ENCODE data around the gene ZNF8.
"Not testable (repeated sequence)": the region's sequence is repeated elsewhere in the genome, so short reads cannot be mapped to it uniquely, and the experiment has no call there.

Gene ZNF8

GRCh38 chr19:58278541-58279041, at the start of gene ZNF8:
Gene ZNF8 (plus strand): TSS chr19:58278955. CDS start chr19:58279082, 127 bp downstream.
- DNase-seq = peak; percentile 97 to 99
- no peaks in the 10 kb centered on the region for H3K27me3 Mint-ChIP-seq
- peaks cover 36% of the 10 kb centered on the region for H3K4me1 Mint-ChIP-seq
- peaks cover 8 to 37% of the 10 kb centered on the region in 2 donors for H3K9me3 Mint-ChIP-seq
- peak within 1 kb of the TSS; percentile 91 to 98 for H3K27ac Mint-ChIP-seq
- H3K4me3 Mint-ChIP-seq = peak within 1 kb of the TSS; percentile 85 to 91
- ATAC-seq = peak; percentile 97

GRCh38 chr19:58229255-58229639, 49.5 kb upstream of the ZNF8 start:
- DNase-seq (peak; percentile 16 to 28), ATAC-seq (peak; percentile 51)
- Mint-ChIP-seq H3K4me1 (peaks cover 34% of the 10 kb centered on the region), H3K9me3 (peaks cover 45 to 58% of the 10 kb centered on the region in 2 donors), H3K27ac (peak overlapping the region; percentile 30 to 97), H3K27me3 (no peaks in the 10 kb centered on the region), H3K4me3 (peak overlapping the region; percentile 99)

GRCh38 chr19:58237324-58237723, 41.4 kb upstream of the ZNF8 start:
- ATAC-seq = no peak
- peak overlapping the region in 1 of 2 donors; percentile 78 for H3K27ac Mint-ChIP-seq
- no peaks in the 10 kb centered on the region for H3K27me3 Mint-ChIP-seq
- H3K9me3 Mint-ChIP-seq = peaks cover 33 to 66% of the 10 kb centered on the region in 2 donors
- no peak for DNase-seq
- no peak overlapping the region for H3K4me3 Mint-ChIP-seq
- H3K4me1 Mint-ChIP-seq = no peaks in the 10 kb centered on the region

- H3K4me3 Mint-ChIP-seq = no peak overlapping the region
- DNase-seq (no peak), ATAC-seq (no peak)
- H3K9me3 Mint-ChIP-seq = peaks cover 23 to 71% of the 10 kb centered on the region in 2 donors
- H3K27me3 Mint-ChIP-seq = no peaks in the 10 kb centered on the region
- peaks cover 2% of the 10 kb centered on the region for H3K4me1 Mint-ChIP-seq
- no peak overlapping the region for H3K27ac Mint-ChIP-seq
These were observed 35.4 kb upstream of the ZNF8 start for GRCh38 chr19:58243351-58243750.

GRCh38 chr19:58248886-58249285, 29.9 kb upstream of the ZNF8 start:
- ATAC-seq = no peak
- Mint-ChIP-seq H3K4me3 (no peak overlapping the region), H3K9me3 (peaks cover 21 to 75% of the 10 kb centered on the region in 2 donors)

GRCh38 chr19:58252102-58252685, 26.6 kb upstream of the ZNF8 start:
- no peak for ATAC-seq
- no peak overlapping the region for H3K27ac Mint-ChIP-seq
- peaks cover 4% of the 10 kb centered on the region for H3K4me1 Mint-ChIP-seq
- peaks cover 33 to 79% of the 10 kb centered on the region in 2 donors for H3K9me3 Mint-ChIP-seq
- DNase-seq = no peak
- no peak overlapping the region for H3K4me3 Mint-ChIP-seq
- H3K27me3 Mint-ChIP-seq = no peaks in the 10 kb centered on the region

More at GRCh38 chr19:58248886-58249285, 29.9 kb upstream of the ZNF8 start:
- Mint-ChIP-seq H3K27me3 (no peaks in the 10 kb centered on the region), H3K4me1 (peaks cover 4% of the 10 kb centered on the region), H3K27ac (peak overlapping the region in 1 of 2 donors; percentile 42)
- no peak for DNase-seq

GRCh38 chr19:58258259-58258658, 20.5 kb upstream of the ZNF8 start:
- not testable (repeated sequence) for H3K4me1 Mint-ChIP-seq, DNase-seq, ATAC-seq, H3K4me3 Mint-ChIP-seq, H3K27me3 Mint-ChIP-seq
- H3K27ac Mint-ChIP-seq = peak overlapping the region in 1 of 2 donors; percentile 55
- peaks cover 43 to 79% of the 10 kb centered on the region in 2 donors for H3K9me3 Mint-ChIP-seq

GRCh38 chr19:58261600-58261967, 17.2 kb upstream of the ZNF8 start:
- ATAC-seq = no peak
- no peaks in the 10 kb centered on the region for H3K27me3 Mint-ChIP-seq

GRCh38 chr19:58261968-58262921, 16.5 kb upstream of the ZNF8 start:
- peak overlapping the region in 1 of 2 donors; percentile 91 for H3K27ac Mint-ChIP-seq
- H3K4me3 Mint-ChIP-seq = no peak overlapping the region
- H3K4me1 Mint-ChIP-seq = no peaks in the 10 kb centered on the region
- H3K27me3 Mint-ChIP-seq = no peaks in the 10 kb centered on the region
- DNase-seq = no peak
- no peak for ATAC-seq
- peaks cover 31 to 49% of the 10 kb centered on the region in 2 donors for H3K9me3 Mint-ChIP-seq

More at GRCh38 chr19:58261600-58261967, 17.2 kb upstream of the ZNF8 start:
- Mint-ChIP-seq H3K4me3 (no peak overlapping the region), H3K4me1 (no peaks in the 10 kb centered on the region), H3K9me3 (peaks cover 32 to 55% of the 10 kb centered on the region in 2 donors), H3K27ac (no peak overlapping the region)
- DNase-seq = no peak

- Mint-ChIP-seq H3K27me3 (no peaks in the 10 kb centered on the region), H3K27ac (peak overlapping the region in 1 of 2 donors; percentile 91), H3K4me3 (no peak overlapping the region), H3K4me1 (no peaks in the 10 kb centered on the region), H3K9me3 (peaks cover 24 to 42% of the 10 kb centered on the region in 2 donors)
- ATAC-seq = no peak
- DNase-seq = no peak
These were observed 15.8 kb upstream of the ZNF8 start for GRCh38 chr19:58262922-58263296.

GRCh38 chr19:58265100-58265499, 13.7 kb upstream of the ZNF8 start:
- DNase-seq = no peak
- ATAC-seq = no peak
- no peaks in the 10 kb centered on the region for H3K27me3 Mint-ChIP-seq
- H3K9me3 Mint-ChIP-seq = peaks cover 22 to 33% of the 10 kb centered on the region in 2 donors
- no peak overlapping the region for H3K4me3 Mint-ChIP-seq
- H3K4me1 Mint-ChIP-seq = no peaks in the 10 kb centered on the region
- H3K27ac Mint-ChIP-seq = no peak overlapping the region

- Mint-ChIP-seq H3K27me3 (no peaks in the 10 kb centered on the region), H3K4me3 (no peak overlapping the region), H3K4me1 (no peaks in the 10 kb centered on the region), H3K9me3 (peaks cover 16 to 32% of the 10 kb centered on the region in 2 donors), H3K27ac (no peak overlapping the region)
- DNase-seq (no peak), ATAC-seq (no peak)
These were observed 10.4 kb upstream of the ZNF8 start for GRCh38 chr19:58268344-58268743.

- H3K4me3 Mint-ChIP-seq = no peak overlapping the region
- no peaks in the 10 kb centered on the region for H3K27me3 Mint-ChIP-seq
- no peak for DNase-seq
- peaks cover 16% of the 10 kb centered on the region for H3K4me1 Mint-ChIP-seq
- H3K27ac Mint-ChIP-seq = no peak overlapping the region
- no peak for ATAC-seq
- peaks cover 16 to 47% of the 10 kb centered on the region in 2 donors for H3K9me3 Mint-ChIP-seq
These were observed 4.0 kb upstream of the ZNF8 start for GRCh38 chr19:58274771-58275201.

- peaks cover 10 to 45% of the 10 kb centered on the region in 2 donors for H3K9me3 Mint-ChIP-seq
- H3K27ac Mint-ChIP-seq = peak overlapping the region in 1 of 2 donors; percentile 74
- peaks cover 24% of the 10 kb centered on the region for H3K4me1 Mint-ChIP-seq
- ATAC-seq (no peak), DNase-seq (no peak)
- H3K4me3 Mint-ChIP-seq = no peak overlapping the region
- no peaks in the 10 kb centered on the region for H3K27me3 Mint-ChIP-seq
These were observed 3.2 kb upstream of the ZNF8 start for GRCh38 chr19:58275564-58275963.

GRCh38 chr19:58277197-58277596, 1.6 kb upstream of the ZNF8 start:
- Mint-ChIP-seq H3K4me3 (peak overlapping the region; percentile 35 to 85), H3K4me1 (peaks cover 36% of the 10 kb centered on the region)
- no peak for ATAC-seq

More at GRCh38 chr19:58277197-58277596, 1.6 kb upstream of the ZNF8 start:
- Mint-ChIP-seq H3K27me3 (no peaks in the 10 kb centered on the region), H3K27ac (no peak overlapping the region), H3K9me3 (peaks cover 8 to 38% of the 10 kb centered on the region in 2 donors)
- no peak for DNase-seq

Measured in stimulated activated naive CD8-positive, alpha-beta T cell treated with anti-CD3 and anti-CD28 coated beads, Interleukin-15, amount 100 ng/mL, for 72 hours (primary cell).